Measurements from ENCODE around the gene SLC1A7.

The SLC1A7 gene

GRCh38 chr1:53112271-53112774 lies 30.1 kb downstream of the SLC1A7 start:
- TF ChIP-seq EZH2phosphoT487 (IDR thresholded peaks at IDR 0.05; ENCODE audit: borderline replicate concordance) (no peak), CTCF (conservative IDR thresholded peaks at IDR 0.05; ENCODE audit: low read length) (no peak)
- Histone ChIP-seq H3K4me1 (ENCODE audit: insufficient read depth, low read length, poor library complexity, severe bottlenecking) (peaks cover 5% of the 10 kb centered on the region), H3K79me2 (ENCODE audit: insufficient read depth, low read length) (no peaks in the 10 kb centered on the region), H2AFZ (ENCODE audit: low read length) (no peak overlapping the region), H3K4me3 (ENCODE audit: low read length, poor library complexity, severe bottlenecking) (no peak overlapping the region), H3K36me3 (ENCODE audit: insufficient read depth, low read length) (no peaks in the 10 kb centered on the region), H3K9ac (ENCODE audit: low read depth, low read length, poor library complexity, severe bottlenecking) (no peak overlapping the region), H4K20me1 (ENCODE audit: insufficient read depth, low read length, poor library complexity, severe bottlenecking) (no peaks in the 10 kb centered on the region), H3K9me2 (replicated peaks; ENCODE audit: low read depth, low read length) (no peaks in the 10 kb centered on the region), H3K27me3 (ENCODE audit: insufficient read depth, low read length, poor library complexity, severe bottlenecking) (no peaks in the 10 kb centered on the region), H3K9me3 (ENCODE audit: insufficient read depth, low read depth, low read length) (no peaks in the 10 kb centered on the region), H3F3A (ENCODE audit: low read depth) (no peaks in the 10 kb centered on the region), H3K4me2 (ENCODE audit: low read depth, low read length, poor library complexity, severe bottlenecking) (no peak overlapping the region)

GRCh38 chr1:53111693-53112092 lies 30.7 kb downstream of the SLC1A7 start:
- no peak overlapping the region for H3K4me3 ChIP-seq (ENCODE audit: low read length, poor library complexity, severe bottlenecking)
- H3K4me2 ChIP-seq (ENCODE audit: low read depth, low read length, poor library complexity, severe bottlenecking): no peak overlapping the region
- no peaks in the 10 kb centered on the region for H3K9me3 ChIP-seq (ENCODE audit: insufficient read depth, low read depth, low read length)
- no peaks in the 10 kb centered on the region for H3F3A ChIP-seq (ENCODE audit: low read depth)
- no peaks in the 10 kb centered on the region for H3K79me2 ChIP-seq (ENCODE audit: insufficient read depth, low read length)
- H2AFZ ChIP-seq (ENCODE audit: low read length): no peak overlapping the region
- no peaks in the 10 kb centered on the region for H3K9me2 ChIP-seq (replicated peaks; ENCODE audit: low read depth, low read length)
- H3K27me3 ChIP-seq (ENCODE audit: insufficient read depth, low read length, poor library complexity, severe bottlenecking): no peaks in the 10 kb centered on the region
- TF ChIP-seq CTCF (conservative IDR thresholded peaks at IDR 0.05; ENCODE audit: low read length) (no peak), EZH2phosphoT487 (IDR thresholded peaks at IDR 0.05; ENCODE audit: borderline replicate concordance) (no peak)
- H3K36me3 ChIP-seq (ENCODE audit: insufficient read depth, low read length): no peaks in the 10 kb centered on the region
- no peak overlapping the region for H3K9ac ChIP-seq (ENCODE audit: low read depth, low read length, poor library complexity, severe bottlenecking)
- no peaks in the 10 kb centered on the region for H4K20me1 ChIP-seq (ENCODE audit: insufficient read depth, low read length, poor library complexity, severe bottlenecking)
- H3K4me1 ChIP-seq (ENCODE audit: insufficient read depth, low read length, poor library complexity, severe bottlenecking): peaks cover 8% of the 10 kb centered on the region

GRCh38 chr1:53111073-53111556 lies 31.3 kb downstream of the SLC1A7 start:
- TF ChIP-seq CTCF (conservative IDR thresholded peaks at IDR 0.05; ENCODE audit: low read length) (no peak), EZH2phosphoT487 (IDR thresholded peaks at IDR 0.05; ENCODE audit: borderline replicate concordance) (no peak)
- Histone ChIP-seq H3K4me1 (ENCODE audit: insufficient read depth, low read length, poor library complexity, severe bottlenecking) (peaks cover 8% of the 10 kb centered on the region), H3K79me2 (ENCODE audit: insufficient read depth, low read length) (no peaks in the 10 kb centered on the region), H3K9ac (ENCODE audit: low read depth, low read length, poor library complexity, severe bottlenecking) (no peak overlapping the region), H3K27me3 (ENCODE audit: insufficient read depth, low read length, poor library complexity, severe bottlenecking) (no peaks in the 10 kb centered on the region), H3K36me3 (ENCODE audit: insufficient read depth, low read length) (no peaks in the 10 kb centered on the region), H2AFZ (ENCODE audit: low read length) (peak overlapping the region; percentile 59), H3K9me3 (ENCODE audit: insufficient read depth, low read depth, low read length) (no peaks in the 10 kb centered on the region), H3F3A (ENCODE audit: low read depth) (no peaks in the 10 kb centered on the region), H3K9me2 (replicated peaks; ENCODE audit: low read depth, low read length) (no peaks in the 10 kb centered on the region), H3K4me3 (ENCODE audit: low read length, poor library complexity, severe bottlenecking) (no peak overlapping the region), H3K4me2 (ENCODE audit: low read depth, low read length, poor library complexity, severe bottlenecking) (no peak overlapping the region), H4K20me1 (ENCODE audit: insufficient read depth, low read length, poor library complexity, severe bottlenecking) (no peaks in the 10 kb centered on the region)
